GM12878 (cell line): Measurements from ENCODE around the gene KLRD1. TPM values are rescaled to one million over a fixed set of nuclear protein-coding genes. Genes with fewer than 3 reads are reported as not detected.

Source experiments
- ATAC-seq: fragments of 200-7000 bp; cut with Tn5 transposase; 3 replicates; pipeline ENCODE4 v1.9.1; 2020; ENCODE audit warnings: mild to moderate bottlenecking, moderate library complexity
- BruUV-seq: library from RNA; stranded (reverse); fragments of 400-500 nt; replicated peaks from 2 replicates; lab custom pipeline; 2021; lab: Mats Ljungman, UMichigan
- CTCF ChIA-PET: fragments of 300-600 bp; sonication (Branson Sonifier 250); formaldehyde crosslinking; extraction: SDS; loops from one replicate; lab custom pipeline; 2021; ENCODE audit warnings: inconsistent platforms; lab: Yijun Ruan, JAX
- POLR2A ChIA-PET: fragments of 350-600 bp; formaldehyde crosslinking; extraction: SDS; loops from one replicate; lab custom pipeline; 2021; ENCODE audit warnings: inconsistent platforms; lab: Charles Lee
- RAD21 ChIA-PET: fragments of 300-600 bp; sonication (Branson Sonifier 250); formaldehyde crosslinking; loops from one replicate; lab custom pipeline; 2023; ENCODE audit warnings: antibody characterized with exemption; ENCODE audit not compliant: unreplicated experiment; lab: Charles Lee
- SMC1A ChIA-PET: fragments of 300-600 bp; sonication (Branson Sonifier 250); formaldehyde crosslinking; loops from one replicate; lab custom pipeline; 2023; ENCODE audit not compliant: unreplicated experiment, uncharacterized antibody; lab: Charles Lee
- DNase-seq: peaks from one replicate; pipeline ENCODE4 v3.0.0-alpha.2; 2011; ENCODE audit warnings: low read depth, low spot score
- FAIRE-seq: peaks from 3 replicates; lab custom pipeline; 2011; peaks lifted over from hg19 to GRCh38; lab: Jason Lieb, UNC
- H2AFZ ChIP-seq: 2 replicates; pipeline ENCODE4 v1.6.0; 2011; ENCODE audit warnings: low read depth, low read length, control low read depth; ENCODE audit not compliant: control insufficient read depth
- H3K27ac ChIP-seq: 2 replicates; pipeline ENCODE4 v1.5.1; 2011; ENCODE audit warnings: control low read depth; ENCODE audit not compliant: control insufficient read depth, insufficient read depth
- H3K27me3 ChIP-seq, 2 experiments: replicated peaks in 1 of 2; 2 replicates each; pipeline versions ENCODE4 v1.6.0 to v1.6.1; 2011; ENCODE audit warnings: low read length in 1 of 2; ENCODE audit not compliant: control insufficient read depth in 2 of 2, insufficient read depth in 2 of 2
- H3K36me3 ChIP-seq, 2 experiments: 2 replicates each; pipeline ENCODE4 v1.5.1; 2011; ENCODE audit warnings: low read length in 1 of 2; ENCODE audit not compliant: control insufficient read depth in 2 of 2, insufficient read depth in 2 of 2
- H3K4me1 ChIP-seq: 2 replicates; pipeline ENCODE4 v1.6.1; 2011; ENCODE audit warnings: mild to moderate bottlenecking, low read length, moderate library complexity, mixed read lengths; ENCODE audit not compliant: control insufficient read depth, insufficient read depth
- H3K4me2 ChIP-seq: 2 replicates; pipeline ENCODE4 v1.6.0; 2011; ENCODE audit warnings: control low read depth; ENCODE audit not compliant: control insufficient read depth, insufficient read depth
- H3K4me3 ChIP-seq: fragments of 200-600 bp; sonication (generic); 2 replicates; pipeline ENCODE4 v1.5.1; 2016
- H3K79me2 ChIP-seq: 2 replicates; pipeline ENCODE4 v1.6.0; 2011; ENCODE audit warnings: low read length; ENCODE audit not compliant: control insufficient read depth, insufficient read depth
- H3K9ac ChIP-seq: 2 replicates; pipeline ENCODE4 v1.8.0; 2011; ENCODE audit warnings: low read length, control low read depth, mixed read lengths; ENCODE audit not compliant: control insufficient read depth, insufficient read depth
- H3K9me3 ChIP-seq: replicated peaks from 3 replicates; pipeline ENCODE4 v1.5.1; 2011; ENCODE audit warnings: mild to moderate bottlenecking, low read length; ENCODE audit not compliant: control insufficient read depth, insufficient read depth
- H4K20me1 ChIP-seq: 2 replicates; pipeline ENCODE4 v1.6.0; 2011; ENCODE audit not compliant: control insufficient read depth, insufficient read depth
- ATF3 ChIP-seq: IDR thresholded peaks from 2 replicates; pipeline ENCODE4 v1.6.1; 2011; ENCODE audit warnings: low read depth, mild to moderate bottlenecking, low read length, moderate library complexity, borderline replicate concordance; ENCODE audit errors: extremely low read depth
- BRCA1 ChIP-seq: IDR thresholded peaks from 2 replicates; pipeline ENCODE4 v1.6.1; 2011; ENCODE audit warnings: low read depth, low read length, improper control_type of control experiment
- HSF1 ChIP-seq: fragments of 150-350 bp; IDR thresholded peaks from 2 replicates; pipeline ENCODE4 v1.6.1; 2014; ENCODE audit warnings: mild to moderate bottlenecking, low read depth, low read length
- POLR2AphosphoS5 ChIP-seq: IDR thresholded peaks from 2 replicates; pipeline ENCODE4 v1.6.1; 2011; ENCODE audit warnings: mild to moderate bottlenecking, low read length, inconsistent platforms
- SREBF2 ChIP-seq: IDR thresholded peaks from 2 replicates; pipeline ENCODE4 v1.6.1; 2012; ENCODE audit warnings: mild to moderate bottlenecking, low read length
- ZNF24 ChIP-seq: fragments of 450-650 bp; IDR thresholded peaks from 2 replicates; pipeline ENCODE4 v1.6.1; 2017; ENCODE audit warnings: antibody characterized with exemption, mild to moderate bottlenecking
- WGBS: methylation state at CpG from one replicate; pipeline ENCODE4 v1.1.6; 2016; ENCODE audit warnings: low lambda C conversion rate; ENCODE audit not compliant: insufficient replicate concordance, insufficient coverage; ENCODE audit errors: missing lambda C conversion rate; 5-methylcytosine and 5-hydroxymethylcytosine counted together
- in situ Hi-C: fragments of 300-500 bp; cut with MboI; formaldehyde crosslinking; loops from 9 replicates; pipeline ENCODE4 v1.14.3; 2018; ENCODE audit warnings: mixed read lengths
- intact Hi-C: fragments of 100-400 bp; cut with micrococcal nuclease; formaldehyde crosslinking; loops from one replicate; pipeline ENCODE4 v1.14.2; 2022; ENCODE audit not compliant: unreplicated experiment
- polyA plus RNA-seq, 11 experiments: library from polyadenylated mRNA; depleted of rRNA in 4 of 11; unstranded in 6 of 11; stranded (reverse) in 5 of 11; fragments of >200 nt; fragmentation: Nextera tagmentation in 4 of 11; fragmentation: Illumina TruSeq in 1 of 11; extraction: Ambion mirVana in 4 of 11; extraction: Trizol in 1 of 11; gene quantifications; 1 replicate in 1 of 11; 2 replicates in 10 of 11; pipeline versions ENCODE4 v1.2.1 to v1.2.3, GENCODE V29; 2011 to 2016; ENCODE audit warnings: inconsistent platforms in 2 of 11, missing spikeins in 2 of 11, low read depth in 1 of 11
- total RNA-seq, 4 experiments: library from RNA; depleted of rRNA in 3 of 4; stranded (reverse); fragments of >200 nt in 3 of 4; fragmentation: Illumina TruSeq in 1 of 4; extraction: Trizol in 1 of 4; gene quantifications; 2 replicates each; pipeline versions ENCODE4 v1.2.1 to v1.2.3, GENCODE V29; 2013 to 2021
- TF ChIP-seq, protein P1 (sequence below): fragments of 450-650 bp; formaldehyde crosslinking; IDR thresholded peaks from 2 replicates; pipeline ENCODE4 v1.4.0; 2022; ENCODE audit warnings: mild to moderate bottlenecking, moderate library complexity
- TF ChIP-seq, protein P2 (sequence below): fragments of 450-650 bp; IDR thresholded peaks from 2 replicates; pipeline ENCODE4 v1.6.1; 2014; ENCODE audit warnings: mild to moderate bottlenecking
- TF ChIP-seq, protein P3 (sequence below): fragments of 450-650 bp; IDR thresholded peaks from 2 replicates; pipeline ENCODE4 v1.6.1; 2017; ENCODE audit warnings: mild to moderate bottlenecking

KLRD1 gene
- total and polyA plus RNA-seq, 10 of the 15 experiments (the other 5 are each of a cell fraction or from before 2014, with no cell fraction given): under 0.01 to 0.50 (median 0.13) TPM; not detected in 4

DNA sequence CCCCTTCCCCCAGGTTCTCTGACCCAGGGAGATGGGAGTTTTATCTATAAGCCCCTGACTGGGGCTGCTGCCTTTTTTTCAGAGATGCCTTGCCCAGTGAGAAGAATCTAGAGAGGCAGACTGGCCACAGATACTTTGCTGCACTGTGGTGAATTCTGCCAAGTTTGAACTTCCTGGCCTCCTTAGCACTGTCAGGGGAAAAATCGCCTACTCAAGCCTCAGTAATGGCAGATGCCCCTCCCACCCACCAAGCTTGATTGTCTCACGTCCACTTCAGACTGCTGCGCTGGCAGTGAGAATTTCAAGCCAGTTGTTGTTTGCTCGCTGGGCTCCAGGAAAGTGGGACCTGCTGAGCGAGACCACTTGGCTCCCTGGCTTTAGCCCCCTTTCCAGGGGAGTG is 50.5 kb downstream of the KLRD1 start (continued):
- TF ChIP-seq, protein P1, sequence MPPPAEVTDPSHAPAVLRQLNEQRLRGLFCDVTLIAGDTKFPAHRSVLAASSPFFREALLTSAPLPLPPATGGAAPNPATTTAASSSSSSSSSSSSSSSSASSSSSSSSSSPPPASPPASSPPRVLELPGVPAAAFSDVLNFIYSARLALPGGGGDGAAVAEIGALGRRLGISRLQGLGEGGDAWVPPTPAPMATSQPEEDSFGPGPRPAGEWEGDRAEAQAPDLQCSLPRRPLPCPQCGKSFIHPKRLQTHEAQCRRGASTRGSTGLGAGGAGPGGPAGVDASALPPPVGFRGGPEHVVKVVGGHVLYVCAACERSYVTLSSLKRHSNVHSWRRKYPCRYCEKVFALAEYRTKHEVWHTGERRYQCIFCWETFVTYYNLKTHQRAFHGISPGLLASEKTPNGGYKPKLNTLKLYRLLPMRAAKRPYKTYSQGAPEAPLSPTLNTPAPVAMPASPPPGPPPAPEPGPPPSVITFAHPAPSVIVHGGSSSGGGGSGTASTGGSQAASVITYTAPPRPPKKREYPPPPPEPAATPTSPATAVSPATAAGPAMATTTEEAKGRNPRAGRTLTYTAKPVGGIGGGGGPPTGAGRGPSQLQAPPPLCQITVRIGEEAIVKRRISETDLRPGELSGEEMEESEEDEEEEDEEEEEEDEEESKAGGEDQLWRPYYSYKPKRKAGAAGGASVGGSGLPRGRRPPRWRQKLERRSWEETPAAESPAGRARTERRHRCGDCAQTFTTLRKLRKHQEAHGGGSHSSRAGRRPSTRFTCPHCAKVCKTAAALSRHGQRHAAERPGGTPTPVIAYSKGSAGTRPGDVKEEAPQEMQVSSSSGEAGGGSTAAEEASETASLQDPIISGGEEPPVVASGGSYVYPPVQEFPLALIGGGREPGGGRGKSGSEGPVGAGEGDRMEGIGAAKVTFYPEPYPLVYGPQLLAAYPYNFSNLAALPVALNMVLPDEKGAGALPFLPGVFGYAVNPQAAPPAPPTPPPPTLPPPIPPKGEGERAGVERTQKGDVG (CRISPR knock-in tag): no peak
- TF ChIP-seq POLR2AphosphoS5: no peak

DNA sequence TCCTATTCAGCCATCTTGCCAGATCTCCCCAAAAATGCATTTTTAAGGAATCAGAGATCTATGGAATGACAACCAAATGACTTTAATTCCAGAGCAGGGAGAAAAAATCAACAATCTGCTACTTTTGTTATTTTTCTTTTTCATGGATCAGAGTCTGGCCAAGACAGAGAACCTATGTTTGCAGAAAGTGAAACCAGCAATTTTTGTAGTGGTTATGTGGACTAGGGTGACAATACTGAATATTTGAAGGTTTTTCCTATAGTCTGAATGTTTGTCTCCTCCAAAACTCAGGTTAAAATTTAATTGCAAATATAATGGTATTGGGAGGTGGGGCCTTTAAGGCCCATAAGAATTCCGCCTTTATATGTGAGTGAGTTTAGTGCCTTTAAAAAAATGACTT is 51.3 kb downstream of the KLRD1 start:
- no peaks in the 10 kb centered on the region for H4K20me1 ChIP-seq
- BruUV-seq: no TSS peak
- no peaks in the 10 kb centered on the region for H3K27me3 ChIP-seq
- POLR2A ChIA-PET: no interaction called here
- H3K79me2 ChIP-seq: no peaks in the 10 kb centered on the region
- no peak for FAIRE-seq
- H3K4me3 ChIP-seq: no peak overlapping the region
- CTCF ChIA-PET: no interaction called here
- intact Hi-C loops (no loop called here), in situ Hi-C loops (no loop called here)
- H2AFZ ChIP-seq: no peak overlapping the region
- WGBS: 40% methylated on average over 1 of the region's 1 CpG
- SMC1A ChIA-PET: interaction anchor here (1.2 kb wide), 1 partner anchor 34 kb away, joined by 4 read pairs; no protein-coding TSS in a partner anchor
- RAD21 ChIA-PET: no interaction called here
- DNase-seq: no peak
- H3K4me1 ChIP-seq: peaks cover 14% of the 10 kb centered on the region
- H3K4me2 ChIP-seq: no peak overlapping the region
- no peaks in the 10 kb centered on the region for H3K36me3 ChIP-seq
- H3K27ac ChIP-seq: no peak overlapping the region
- ATAC-seq: no peak
- H3K9me3 ChIP-seq: no peaks in the 10 kb centered on the region; the same call in 2 of the 3 replicates
- no peak overlapping the region for H3K9ac ChIP-seq
- no peak for TF ChIP-seq SREBF2
- TF ChIP-seq, protein P2, sequence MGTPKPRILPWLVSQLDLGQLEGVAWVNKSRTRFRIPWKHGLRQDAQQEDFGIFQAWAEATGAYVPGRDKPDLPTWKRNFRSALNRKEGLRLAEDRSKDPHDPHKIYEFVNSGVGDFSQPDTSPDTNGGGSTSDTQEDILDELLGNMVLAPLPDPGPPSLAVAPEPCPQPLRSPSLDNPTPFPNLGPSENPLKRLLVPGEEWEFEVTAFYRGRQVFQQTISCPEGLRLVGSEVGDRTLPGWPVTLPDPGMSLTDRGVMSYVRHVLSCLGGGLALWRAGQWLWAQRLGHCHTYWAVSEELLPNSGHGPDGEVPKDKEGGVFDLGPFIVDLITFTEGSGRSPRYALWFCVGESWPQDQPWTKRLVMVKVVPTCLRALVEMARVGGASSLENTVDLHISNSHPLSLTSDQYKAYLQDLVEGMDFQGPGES: no peak
- TF ChIP-seq HSF1: no peak
- no peak for TF ChIP-seq ATF3
- TF ChIP-seq, protein P3, sequence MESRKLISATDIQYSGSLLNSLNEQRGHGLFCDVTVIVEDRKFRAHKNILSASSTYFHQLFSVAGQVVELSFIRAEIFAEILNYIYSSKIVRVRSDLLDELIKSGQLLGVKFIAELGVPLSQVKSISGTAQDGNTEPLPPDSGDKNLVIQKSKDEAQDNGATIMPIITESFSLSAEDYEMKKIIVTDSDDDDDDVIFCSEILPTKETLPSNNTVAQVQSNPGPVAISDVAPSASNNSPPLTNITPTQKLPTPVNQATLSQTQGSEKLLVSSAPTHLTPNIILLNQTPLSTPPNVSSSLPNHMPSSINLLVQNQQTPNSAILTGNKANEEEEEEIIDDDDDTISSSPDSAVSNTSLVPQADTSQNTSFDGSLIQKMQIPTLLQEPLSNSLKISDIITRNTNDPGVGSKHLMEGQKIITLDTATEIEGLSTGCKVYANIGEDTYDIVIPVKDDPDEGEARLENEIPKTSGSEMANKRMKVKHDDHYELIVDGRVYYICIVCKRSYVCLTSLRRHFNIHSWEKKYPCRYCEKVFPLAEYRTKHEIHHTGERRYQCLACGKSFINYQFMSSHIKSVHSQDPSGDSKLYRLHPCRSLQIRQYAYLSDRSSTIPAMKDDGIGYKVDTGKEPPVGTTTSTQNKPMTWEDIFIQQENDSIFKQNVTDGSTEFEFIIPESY: no peak
- TF ChIP-seq BRCA1: no peak
- no peak for TF ChIP-seq ZNF24
